ENCODE results near the gene WFS1.

Gene WFS1

GRCh38 chr4:6281436-6282313, 12.0 kb downstream of the WFS1 start:
- no peak overlapping the region for H3K4me3 ChIP-seq (ENCODE audit: low read depth, low read length)
- no peak for DNase-seq (ENCODE audit: low read depth)
- no peak for TF ChIP-seq CTCF (IDR thresholded peaks at IDR 0.05; ENCODE audit: insufficient read depth, low read depth, low read length, missing control alignments)

DNA sequence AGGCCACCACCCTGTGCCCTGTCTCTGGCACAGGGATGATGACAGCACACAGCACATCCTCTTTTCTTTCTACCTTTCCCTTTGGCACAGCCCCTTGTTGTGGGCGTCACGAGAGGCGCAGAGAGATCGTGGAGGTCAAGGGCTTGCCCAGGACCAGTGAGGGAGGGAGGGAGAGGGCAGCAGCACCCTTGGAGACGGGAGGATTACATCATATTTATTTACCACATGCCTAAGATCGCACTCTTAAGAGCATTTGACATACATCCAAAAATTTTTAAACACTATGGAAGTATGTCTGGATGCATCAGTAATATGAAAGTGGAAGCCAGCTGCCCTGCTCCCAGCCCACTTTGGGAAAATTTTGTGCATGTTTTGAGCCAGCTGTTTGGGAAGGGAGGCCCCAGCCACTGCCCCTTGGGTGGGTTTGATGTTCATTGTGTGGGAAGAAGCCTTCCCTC, 12.7 kb downstream of the WFS1 start:
- DNase-seq (ENCODE audit: low read depth), result no peak
- no peak overlapping the region for H3K4me3 ChIP-seq (ENCODE audit: low read depth, low read length)
- no peak for TF ChIP-seq CTCF (IDR thresholded peaks at IDR 0.05; ENCODE audit: insufficient read depth, low read depth, low read length, missing control alignments)

DNA sequence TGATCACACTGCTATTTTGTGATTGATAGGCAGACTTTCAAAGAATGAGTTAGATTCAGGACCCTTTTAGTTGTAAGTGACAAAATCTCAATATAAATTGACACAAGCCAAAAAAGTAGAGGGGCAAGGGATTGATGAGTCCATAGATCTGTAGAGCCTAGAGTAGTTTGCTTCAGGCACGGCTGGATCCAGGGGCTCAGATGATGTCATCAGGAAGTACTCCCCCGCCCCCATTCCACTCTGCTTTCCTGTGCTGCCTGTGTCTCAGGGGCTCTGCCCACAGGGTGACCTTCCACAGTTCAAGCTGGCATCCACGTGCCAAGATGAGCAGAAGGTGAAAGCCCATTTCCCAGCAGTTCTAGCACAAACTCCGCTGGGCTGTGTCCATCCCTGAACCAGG, 13.6 kb downstream of the WFS1 start:
- no peak for DNase-seq (ENCODE audit: low read depth)
- no peak for TF ChIP-seq CTCF (IDR thresholded peaks at IDR 0.05; ENCODE audit: insufficient read depth, low read depth, low read length, missing control alignments)
- H3K4me3 ChIP-seq (ENCODE audit: low read depth, low read length), result no peak overlapping the region

DNA sequence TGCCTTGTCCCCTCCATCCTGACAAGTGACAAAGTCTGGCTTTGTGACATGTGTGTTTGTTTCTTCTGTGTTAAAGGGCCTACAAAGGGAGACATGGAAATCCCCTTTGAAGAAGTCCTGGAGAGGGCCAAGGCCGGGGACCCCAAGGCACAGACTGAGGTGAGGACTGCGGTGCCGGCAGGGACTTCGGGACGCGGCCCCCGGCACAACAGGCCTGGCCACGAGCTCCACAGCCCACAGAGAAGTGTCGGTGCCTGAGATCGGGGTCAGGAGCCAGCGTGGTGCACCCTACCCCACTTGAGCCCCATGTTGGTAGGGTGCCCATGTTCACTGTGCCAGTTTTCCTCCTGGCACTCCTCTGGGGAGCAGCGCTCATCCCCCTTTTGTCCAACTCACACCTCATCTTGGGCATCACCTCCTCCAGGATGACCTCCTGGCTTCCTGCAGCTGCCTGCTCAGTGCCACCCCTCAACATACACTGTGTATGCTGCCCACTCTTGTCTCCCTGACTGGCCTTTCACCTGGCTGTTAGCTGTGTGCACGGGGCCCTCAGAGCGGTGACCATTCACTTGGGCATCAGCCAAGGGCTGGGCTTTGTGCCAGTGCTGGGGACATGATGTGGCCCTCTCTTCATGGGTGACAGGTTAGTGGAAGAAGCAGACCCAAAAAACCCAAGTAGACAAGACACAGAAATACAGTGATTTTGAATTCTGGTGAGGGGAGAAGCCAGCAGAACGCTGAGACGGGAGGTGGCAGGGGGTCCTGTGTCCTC, 17.6 kb downstream of the WFS1 start:
- no peak overlapping the region for H3K4me3 ChIP-seq (ENCODE audit: low read depth, low read length)
- no peak for TF ChIP-seq CTCF (IDR thresholded peaks at IDR 0.05; ENCODE audit: insufficient read depth, low read depth, low read length, missing control alignments)
- no peak for DNase-seq (ENCODE audit: low read depth)

DNA sequence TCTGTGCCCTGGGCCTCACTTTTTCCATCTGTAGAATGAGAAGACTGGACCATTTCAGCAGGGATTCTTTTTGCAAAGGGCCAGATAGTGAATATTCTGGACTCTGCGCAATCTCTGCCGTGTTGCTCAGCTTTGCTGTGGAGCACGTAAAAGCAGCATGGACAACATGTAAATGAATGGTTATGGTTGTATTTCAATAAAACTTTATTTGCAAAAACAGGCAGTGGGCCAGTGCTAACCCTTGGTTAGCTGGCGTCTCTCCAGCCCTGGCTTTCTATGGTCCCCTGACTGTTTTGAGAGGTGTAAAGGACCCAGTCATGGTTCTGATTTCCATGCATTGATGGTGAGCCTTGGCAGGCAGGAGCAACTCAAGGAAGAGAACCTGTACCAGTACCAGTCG, 18.7 kb downstream of the WFS1 start:
- no peak for TF ChIP-seq CTCF (IDR thresholded peaks at IDR 0.05; ENCODE audit: insufficient read depth, low read depth, low read length, missing control alignments)
- no peak overlapping the region for H3K4me3 ChIP-seq (ENCODE audit: low read depth, low read length)
- DNase-seq (ENCODE audit: low read depth), result no peak

- no peak for DNase-seq (ENCODE audit: low read depth)
- TF ChIP-seq CTCF (IDR thresholded peaks at IDR 0.05; ENCODE audit: insufficient read depth, low read depth, low read length, missing control alignments), result no peak
- no peak overlapping the region for H3K4me3 ChIP-seq (ENCODE audit: low read depth, low read length)
Observed at GRCh38 chr4:6288871-6289270, 19.2 kb downstream of the WFS1 start.
